Lower leg skin (tissue), 3 donors: Measurements from ENCODE around the gene RPS27.

ENCODE experiments used
- CTCF ChIP-seq, 3 donors: fragments of 450-650 bp; IDR thresholded peaks; one replicate each; pipeline ENCODE4 v1.5.1; 2016; ENCODE audit warnings: antibody characterized with exemption in 3 of 3, mild to moderate bottlenecking in 3 of 3, moderate library complexity in 2 of 3
- POLR2A ChIP-seq, 2 donors: fragments of 450-650 bp; IDR thresholded peaks; one replicate each; pipeline ENCODE4 v1.6.1; 2016 to 2017; ENCODE audit warnings: antibody characterized with exemption in 2 of 2, mild to moderate bottlenecking in 1 of 2, moderate library complexity in 1 of 2

- TF ChIP-seq CTCF (IDR thresholded peaks at IDR 0.05) (no peak), POLR2A (IDR thresholded peaks at IDR 0.05) (no peak)
Observed at GRCh38 chr1:153957744-153958110, 32.8 kb upstream of the RPS27 start.
